ENCODE results near the gene LRRN1.
"Not testable (repeated sequence)": the region's sequence is repeated elsewhere in the genome, so short reads cannot be mapped to it uniquely, and the experiment has no call there.

Gene LRRN1

DNA sequence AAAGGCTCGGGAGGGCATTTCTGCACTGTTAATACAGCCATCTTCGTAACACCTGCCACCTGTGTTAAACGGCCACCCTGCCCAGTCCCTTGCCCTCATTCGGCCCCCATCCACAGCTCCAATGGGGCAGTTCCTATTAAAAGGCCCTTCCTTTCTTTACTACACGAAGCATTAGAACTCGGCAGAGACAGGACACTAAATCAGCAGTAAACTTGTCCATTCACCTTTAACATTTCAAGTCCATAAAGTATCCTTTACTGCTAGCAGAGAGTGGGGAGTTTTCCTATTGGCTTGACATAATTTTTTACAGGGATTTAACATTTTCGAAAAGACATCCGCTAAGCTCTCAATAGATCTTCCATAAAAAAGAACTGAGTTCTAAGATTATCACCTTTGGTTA, 76.3 kb downstream of the LRRN1 start:
- DNase-seq: no peak
- in situ Hi-C loops (cut with MboI; ENCODE audit: low pct_unique_long_range_greater_than_20kb, low sequenced_read_pairs): no loop called here

DNA sequence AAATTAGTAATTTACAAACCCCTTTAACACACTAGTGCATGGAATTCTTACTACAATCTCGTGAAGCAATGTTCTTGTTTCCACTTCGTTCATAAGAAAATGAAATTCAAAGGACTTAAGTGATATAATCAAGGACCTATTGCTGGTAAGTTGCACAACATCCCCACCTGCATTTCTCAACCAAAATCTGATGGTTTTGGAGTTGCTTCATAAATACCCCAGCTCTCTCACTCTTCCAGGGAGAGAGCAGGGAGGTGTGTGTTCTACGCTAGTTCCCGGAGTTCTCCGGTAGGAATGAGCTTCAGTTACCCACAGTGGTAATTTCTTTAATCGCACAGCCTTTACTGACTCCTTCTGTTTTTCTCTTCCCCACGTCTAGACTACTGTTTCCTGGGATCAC, 81.8 kb downstream of the LRRN1 start:
- DNase-seq: no peak
- in situ Hi-C loops (cut with MboI; ENCODE audit: low pct_unique_long_range_greater_than_20kb, low sequenced_read_pairs): no loop called here

DNA sequence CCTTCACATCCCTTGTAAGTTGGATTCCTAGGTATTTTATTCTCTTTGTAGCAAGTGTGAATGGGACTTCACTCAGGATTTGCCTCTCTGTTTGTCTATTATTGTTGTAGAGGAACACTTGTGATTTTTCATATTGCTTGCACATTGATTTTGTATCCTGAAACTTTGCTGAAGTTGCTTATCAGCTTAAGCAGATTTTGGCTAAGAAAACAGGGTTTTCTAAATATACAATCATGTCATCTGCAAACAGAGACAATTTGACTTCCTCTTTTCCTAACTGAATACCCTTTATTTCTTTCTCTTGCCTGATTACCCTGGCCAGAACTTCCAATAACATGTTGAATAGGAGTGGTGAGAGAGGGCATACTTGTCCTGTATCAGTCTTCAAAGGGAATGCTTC, 88.1 kb downstream of the LRRN1 start:
- in situ Hi-C loops (cut with MboI; ENCODE audit: low pct_unique_long_range_greater_than_20kb, low sequenced_read_pairs); DNase-seq: not testable (repeated sequence)

DNA sequence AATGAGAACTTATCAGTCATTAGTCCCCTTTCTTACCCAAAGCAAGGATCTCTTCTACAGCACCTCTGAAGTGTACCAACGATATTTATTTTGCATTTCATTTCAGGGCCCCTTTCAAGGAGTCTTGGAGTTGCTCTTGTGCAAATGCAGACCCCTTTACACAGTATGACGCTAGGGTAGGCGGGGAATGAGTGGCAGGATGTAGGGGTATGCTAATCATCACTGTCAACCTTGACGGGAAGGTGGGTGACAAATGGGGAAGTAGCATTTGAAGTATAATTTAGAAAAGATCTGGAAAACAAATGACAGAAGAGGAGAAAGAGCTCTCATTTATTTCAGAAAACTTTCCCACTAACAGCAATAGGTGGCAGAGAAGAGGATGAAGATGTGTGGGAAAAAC, 94.4 kb downstream of the LRRN1 start:
- in situ Hi-C loops (cut with MboI; ENCODE audit: low pct_unique_long_range_greater_than_20kb, low sequenced_read_pairs): no loop called here
- DNase-seq: no peak
